Mesothelial cell of epicardium (in vitro differentiated cells): ENCODE results near the gene TBC1D2. TPM values are rescaled to one million over a fixed set of nuclear protein-coding genes. Genes with fewer than 3 reads are reported as not detected.
"Not testable (repeated sequence)": the region's sequence is repeated elsewhere in the genome, so short reads cannot be mapped to it uniquely, and the experiment has no call there.

Experiments used
- DNase-seq, 2 experiments: peaks; one replicate each; pipeline ENCODE4 v3.0.0; 2021; ENCODE audit warnings: low spot score in 2 of 2; ENCODE audit not compliant: unreplicated experiment in 2 of 2
- H3K27ac Mint-ChIP-seq: 2 replicates; pipeline ENCODE4 v1.8.0; 2021; ENCODE audit warnings: mixed read lengths
- H3K27me3 Mint-ChIP-seq: 2 replicates; pipeline ENCODE4 v1.8.0; 2021; ENCODE audit warnings: low read depth, mixed read lengths
- H3K36me3 Mint-ChIP-seq: 2 replicates; pipeline ENCODE4 v1.8.0; 2021; ENCODE audit warnings: mixed read lengths
- H3K4me1 Mint-ChIP-seq: 2 replicates; pipeline ENCODE4 v1.8.0; 2021; ENCODE audit warnings: mixed read lengths
- H3K4me3 Mint-ChIP-seq: 2 replicates; pipeline ENCODE4 v1.8.0; 2021; ENCODE audit warnings: mild to moderate bottlenecking, moderate library complexity, mixed read lengths
- H3K9me3 Mint-ChIP-seq: 2 replicates; pipeline ENCODE4 v1.8.0; 2021; ENCODE audit warnings: mixed read lengths
- CTCF ChIP-seq: fragments of 200-600 bp; sonication (generic); IDR thresholded peaks from one replicate; pipeline ENCODE4 v1.5.0; 2021; ENCODE audit warnings: antibody characterized with exemption; ENCODE audit not compliant: unreplicated experiment
- total RNA-seq: library from RNA; stranded (reverse); gene quantifications from 3 replicates; pipeline ENCODE4 v1.2.1, GENCODE V29; 2021

The TBC1D2 gene
- total RNA-seq, 1 donor from 2014 or later: 7.0 TPM

GRCh38 chr9:98267556-98267955 lies 12.1 kb upstream of the TBC1D2 start:
- not testable (repeated sequence) for H3K4me1 Mint-ChIP-seq, H3K36me3 Mint-ChIP-seq, H3K9me3 Mint-ChIP-seq, DNase-seq, H3K27me3 Mint-ChIP-seq, H3K4me3 Mint-ChIP-seq, H3K27ac Mint-ChIP-seq

- H3K4me1 Mint-ChIP-seq: no peaks in the 10 kb centered on the region
- no peaks in the 10 kb centered on the region for H3K36me3 Mint-ChIP-seq
- no peak for TF ChIP-seq CTCF
Observed at GRCh38 chr9:98264516-98264915, 9.1 kb upstream of the TBC1D2 start.

GRCh38 chr9:98263482-98264357 lies 8.3 kb upstream of the TBC1D2 start:
- DNase-seq: peak; percentile 49 to 77
- Mint-ChIP-seq H3K4me3 (no peak overlapping the region), H3K9me3 (no peaks in the 10 kb centered on the region), H3K27ac (no peak overlapping the region), H3K27me3 (no peaks in the 10 kb centered on the region), H3K4me1 (no peaks in the 10 kb centered on the region), H3K36me3 (no peaks in the 10 kb centered on the region)
- TF ChIP-seq CTCF: peak; percentile 51

More at GRCh38 chr9:98264516-98264915, 9.1 kb upstream of the TBC1D2 start:
- Mint-ChIP-seq H3K27me3 (peaks cover under 1% of the 10 kb centered on the region), H3K27ac (no peak overlapping the region), H3K9me3 (no peaks in the 10 kb centered on the region), H3K4me3 (no peak overlapping the region)
- no peak for DNase-seq

GRCh38 chr9:98263080-98263479 lies 7.6 kb upstream of the TBC1D2 start:
- no peak for DNase-seq
- H3K9me3 Mint-ChIP-seq: no peaks in the 10 kb centered on the region
- TF ChIP-seq CTCF: no peak
- H3K27ac Mint-ChIP-seq: no peak overlapping the region
- H3K4me1 Mint-ChIP-seq: no peaks in the 10 kb centered on the region
- H3K4me3 Mint-ChIP-seq: no peak overlapping the region
- H3K27me3 Mint-ChIP-seq: no peaks in the 10 kb centered on the region
- H3K36me3 Mint-ChIP-seq: no peaks in the 10 kb centered on the region

- TF ChIP-seq CTCF: no peak
- Mint-ChIP-seq H3K27ac (no peak overlapping the region), H3K36me3 (no peaks in the 10 kb centered on the region)
Observed at GRCh38 chr9:98262056-98262455, 6.6 kb upstream of the TBC1D2 start.

GRCh38 chr9:98260635-98261034 lies 5.2 kb upstream of the TBC1D2 start:
- Mint-ChIP-seq H3K4me1 (peaks cover 6% of the 10 kb centered on the region), H3K36me3 (no peaks in the 10 kb centered on the region), H3K9me3 (no peaks in the 10 kb centered on the region), H3K27me3 (no peaks in the 10 kb centered on the region), H3K4me3 (no peak overlapping the region), H3K27ac (no peak overlapping the region)
- TF ChIP-seq CTCF: no peak
- no peak for DNase-seq

More at GRCh38 chr9:98262056-98262455, 6.6 kb upstream of the TBC1D2 start:
- Mint-ChIP-seq H3K27me3 (no peaks in the 10 kb centered on the region), H3K4me3 (no peak overlapping the region), H3K4me1 (peaks cover under 1% of the 10 kb centered on the region), H3K9me3 (no peaks in the 10 kb centered on the region)
- DNase-seq: no peak
